ENCODE measurements around the gene SLC24A3.

GRCh38 chr20:19466206-19466928 is 253.9 kb downstream of the SLC24A3 start:
- TF ChIP-seq CTCF (conservative IDR thresholded peaks at IDR 0.05; ENCODE audit: low read depth, low read length) = no peak
- TF ChIP-seq EZH2 (IDR thresholded peaks at IDR 0.05; ENCODE audit: borderline replicate concordance, low read depth, low read length, poor library complexity, severe bottlenecking) = no peak
